WTC11 (cell line): ENCODE results near the gene RADIL. TPM values are rescaled to one million over a fixed set of nuclear protein-coding genes. Genes with fewer than 3 reads are reported as not detected.
A peak's percentile ranks its signal among the peaks of the same experiment; 100 is the strongest.

Source experiments
- ATAC-seq: fragments of 200-7000 bp; cut with Tn5 transposase; 2 replicates; pipeline ENCODE4 v1.10.0; 2021; ENCODE audit warnings: mild to moderate bottlenecking, moderate library complexity
- CTCF ChIA-PET: fragments of 300-600 bp; sonication (Branson Sonifier 250); formaldehyde crosslinking; loops from one replicate; lab custom pipeline; 2021; ENCODE audit warnings: antibody characterized with exemption; lab: Charles Lee
- POLR2A ChIA-PET: fragments of 350-600 bp; sonication (Branson Sonifier 250); formaldehyde crosslinking; loops from one replicate; lab custom pipeline; 2021; ENCODE audit warnings: antibody characterized with exemption; lab: Charles Lee
- DNase-seq: peaks from one replicate; pipeline ENCODE4 v3.0.0; 2021; ENCODE audit warnings: low spot score
- H3K27ac Mint-ChIP-seq: 2 replicates; pipeline ENCODE4 v1.8.0; 2021; ENCODE audit warnings: mixed read lengths
- H3K27me3 Mint-ChIP-seq: 2 replicates; pipeline ENCODE4 v1.8.0; 2021; ENCODE audit warnings: low read depth, mild to moderate bottlenecking, moderate library complexity, mixed read lengths
- H3K36me3 Mint-ChIP-seq: 2 replicates; pipeline ENCODE4 v1.8.0; 2021; ENCODE audit warnings: mixed read lengths
- H3K4me1 Mint-ChIP-seq: 2 replicates; pipeline ENCODE4 v1.8.0; 2022; ENCODE audit warnings: mixed read lengths
- H3K4me3 Mint-ChIP-seq: 2 replicates; pipeline ENCODE4 v1.8.0; 2021; ENCODE audit warnings: mild to moderate bottlenecking, moderate library complexity, mixed read lengths
- H3K9me3 Mint-ChIP-seq: 2 replicates; pipeline ENCODE4 v1.8.0; 2021; ENCODE audit warnings: mixed read lengths
- ATF6 ChIP-seq: sonication (generic); formaldehyde crosslinking; IDR thresholded peaks from 2 replicates; pipeline ENCODE4 v1.8.1; 2023; ENCODE audit warnings: mild to moderate bottlenecking, missing genetic modification reagents
- CREM ChIP-seq: sonication (generic); formaldehyde crosslinking; IDR thresholded peaks from 2 replicates; pipeline ENCODE4 v1.8.1; 2022; ENCODE audit warnings: mild to moderate bottlenecking, missing genetic modification reagents, moderate library complexity
- FOXK1 ChIP-seq: sonication (generic); formaldehyde crosslinking; IDR thresholded peaks from 2 replicates; pipeline ENCODE4 v1.8.0; 2022; ENCODE audit warnings: mild to moderate bottlenecking, moderate library complexity, missing genetic modification reagents
- FOXP1 ChIP-seq: sonication (generic); formaldehyde crosslinking; IDR thresholded peaks from 2 replicates; pipeline ENCODE4 v1.8.0; 2022; ENCODE audit warnings: missing genetic modification reagents, mild to moderate bottlenecking, moderate library complexity, borderline replicate concordance
- KAT7 ChIP-seq: sonication (generic); formaldehyde crosslinking; IDR thresholded peaks from 2 replicates; pipeline ENCODE4 v1.8.1; 2023; ENCODE audit warnings: missing genetic modification reagents, mild to moderate bottlenecking, borderline replicate concordance
- MXD4 ChIP-seq: fragments of 250-450 bp; sonication (Bioruptor Pico); IDR thresholded peaks from 2 replicates; pipeline ENCODE4 v1.8.0; 2021; ENCODE audit warnings: mild to moderate bottlenecking, moderate library complexity, borderline replicate concordance
- NFATC4 ChIP-seq: fragments of 250-450 bp; sonication (Bioruptor Pico); IDR thresholded peaks from 2 replicates; pipeline ENCODE4 v1.9.0; 2021; ENCODE audit warnings: mild to moderate bottlenecking
- NR1H2 ChIP-seq: sonication (generic); formaldehyde crosslinking; IDR thresholded peaks from 2 replicates; pipeline ENCODE4 v1.9.0; 2021; ENCODE audit warnings: mild to moderate bottlenecking, moderate library complexity, missing genetic modification reagents
- ZBTB21 ChIP-seq: sonication (generic); formaldehyde crosslinking; IDR thresholded peaks from 2 replicates; pipeline ENCODE4 v1.8.1; 2023; ENCODE audit warnings: mild to moderate bottlenecking, missing genetic modification reagents, borderline replicate concordance
- ZNF263 ChIP-seq: sonication (generic); formaldehyde crosslinking; IDR thresholded peaks from 2 replicates; pipeline ENCODE4 v1.8.1; 2022; ENCODE audit warnings: low read depth, mild to moderate bottlenecking, moderate library complexity, missing genetic modification reagents
- total RNA-seq: library from RNA; stranded (reverse); gene quantifications from 3 replicates; pipeline ENCODE4 v1.2.3, GENCODE V29; 2021
- TF ChIP-seq, protein P1 (sequence below): fragments of 250-450 bp; sonication (Bioruptor Pico); IDR thresholded peaks from 2 replicates; pipeline ENCODE4 v1.9.0; 2021; ENCODE audit warnings: moderate library complexity, mild to moderate bottlenecking, inconsistent platforms, borderline replicate concordance
- TF ChIP-seq, protein P2 (sequence below): sonication (generic); formaldehyde crosslinking; IDR thresholded peaks from 2 replicates; pipeline ENCODE4 v1.8.1; 2022; ENCODE audit warnings: low read depth, mild to moderate bottlenecking, moderate library complexity, missing genetic modification reagents, borderline replicate concordance
- TF ChIP-seq, protein P3 (sequence below): sonication (generic); formaldehyde crosslinking; IDR thresholded peaks from 2 replicates; pipeline ENCODE4 v1.8.0; 2023; ENCODE audit warnings: mild to moderate bottlenecking, missing genetic modification reagents
- TF ChIP-seq, protein P4 (sequence below): sonication (generic); formaldehyde crosslinking; IDR thresholded peaks from 2 replicates; pipeline ENCODE4 v1.8.1; 2023; ENCODE audit warnings: mild to moderate bottlenecking, missing genetic modification reagents

RADIL gene
- total RNA-seq, 1 experiment from 2014 or later = 11.1 TPM

GRCh38 chr7:4801839-4802231 is 81.7 kb downstream of the RADIL start:
- ATAC-seq = no peak
- CTCF ChIA-PET = interaction anchor here (1.0 to 2.6 kb wide), 3 partner anchors 9 to 82 kb away, joined by 3 to 34 read pairs (median 9); partner anchors contain the start of gene RADIL
- Mint-ChIP-seq H3K4me3 (no peak overlapping the region), H3K36me3 (no peaks in the 10 kb centered on the region)
- TF ChIP-seq, protein P1, sequence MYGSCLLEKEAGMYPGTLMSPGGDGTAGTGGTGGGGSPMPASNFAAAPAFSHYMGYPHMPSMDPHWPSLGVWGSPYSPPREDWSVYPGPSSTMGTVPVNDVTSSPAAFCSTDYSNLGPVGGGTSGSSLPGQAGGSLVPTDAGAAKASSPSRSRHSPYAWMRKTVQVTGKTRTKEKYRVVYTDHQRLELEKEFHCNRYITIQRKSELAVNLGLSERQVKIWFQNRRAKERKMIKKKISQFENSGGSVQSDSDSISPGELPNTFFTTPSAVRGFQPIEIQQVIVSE (CRISPR knock-in tag) = no peak
- TF ChIP-seq FOXP1 (CRISPR knock-in tag) = no peak
- TF ChIP-seq NFATC4 (CRISPR knock-in tag) = no peak
- TF ChIP-seq CREM = no peak
- TF ChIP-seq NR1H2 (CRISPR knock-in tag) = no peak
- TF ChIP-seq ZBTB21 (CRISPR knock-in tag) = no peak
- TF ChIP-seq KAT7 (CRISPR knock-in tag) = no peak
- TF ChIP-seq ZNF263 (CRISPR knock-in tag) = no peak
- TF ChIP-seq, protein P2, sequence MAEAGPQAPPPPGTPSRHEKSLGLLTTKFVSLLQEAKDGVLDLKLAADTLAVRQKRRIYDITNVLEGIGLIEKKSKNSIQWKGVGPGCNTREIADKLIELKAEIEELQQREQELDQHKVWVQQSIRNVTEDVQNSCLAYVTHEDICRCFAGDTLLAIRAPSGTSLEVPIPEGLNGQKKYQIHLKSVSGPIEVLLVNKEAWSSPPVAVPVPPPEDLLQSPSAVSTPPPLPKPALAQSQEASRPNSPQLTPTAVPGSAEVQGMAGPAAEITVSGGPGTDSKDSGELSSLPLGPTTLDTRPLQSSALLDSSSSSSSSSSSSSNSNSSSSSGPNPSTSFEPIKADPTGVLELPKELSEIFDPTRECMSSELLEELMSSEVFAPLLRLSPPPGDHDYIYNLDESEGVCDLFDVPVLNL (CRISPR knock-in tag) = no peak
- no peak for TF ChIP-seq ATF6 (CRISPR knock-in tag)
- TF ChIP-seq, all 79 proteins: peak for 0
- H3K4me1 Mint-ChIP-seq = peaks cover 4% of the 10 kb centered on the region
- H3K27ac Mint-ChIP-seq = no peak overlapping the region
- peaks cover 4% of the 10 kb centered on the region for H3K27me3 Mint-ChIP-seq
- POLR2A ChIA-PET = no interaction called here
- DNase-seq = no peak
- no peaks in the 10 kb centered on the region for H3K9me3 Mint-ChIP-seq

DNA sequence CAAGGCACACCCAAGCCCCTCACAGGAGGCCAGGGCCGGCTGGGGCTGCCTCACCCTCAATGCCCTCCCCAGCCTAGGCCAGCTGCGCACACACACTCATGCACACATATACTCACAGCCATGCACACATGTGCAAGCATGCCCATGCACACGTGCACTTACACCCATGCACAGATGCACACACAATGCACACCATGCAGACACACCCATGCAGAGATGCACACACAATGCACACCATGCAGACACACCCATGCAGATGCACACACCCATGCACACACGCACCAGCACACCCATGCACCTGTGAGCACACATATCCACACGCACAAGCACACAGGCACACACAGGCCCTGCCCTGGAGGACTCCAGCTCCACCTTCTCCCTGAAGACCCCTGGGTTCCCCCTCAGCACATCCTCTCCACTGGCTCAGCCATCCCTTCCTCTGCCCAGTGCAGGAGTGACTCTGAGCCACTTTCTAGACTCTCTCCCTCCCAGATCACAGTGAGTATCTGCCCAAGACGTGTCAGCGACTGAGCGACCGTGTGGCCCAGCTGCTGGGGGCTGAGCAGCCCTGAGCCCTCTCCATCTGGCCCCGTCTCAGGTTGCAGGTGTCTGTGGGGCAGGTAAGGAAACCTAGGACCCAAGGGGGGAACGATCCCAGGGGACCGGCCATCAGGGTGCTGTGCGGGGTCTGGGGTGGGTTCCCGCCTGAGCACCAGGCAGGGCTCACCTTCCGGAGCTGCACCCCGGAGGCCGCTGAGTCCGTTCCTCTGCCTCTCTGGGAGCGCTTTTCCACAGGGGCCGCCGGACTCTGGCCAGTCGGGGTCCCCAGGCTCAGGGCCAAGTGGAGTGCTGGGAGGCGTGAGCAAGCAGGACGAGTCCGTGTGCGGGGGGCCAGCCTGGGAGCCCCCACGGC is 82.3 kb downstream of the RADIL start:
- TF ChIP-seq, protein P3, sequence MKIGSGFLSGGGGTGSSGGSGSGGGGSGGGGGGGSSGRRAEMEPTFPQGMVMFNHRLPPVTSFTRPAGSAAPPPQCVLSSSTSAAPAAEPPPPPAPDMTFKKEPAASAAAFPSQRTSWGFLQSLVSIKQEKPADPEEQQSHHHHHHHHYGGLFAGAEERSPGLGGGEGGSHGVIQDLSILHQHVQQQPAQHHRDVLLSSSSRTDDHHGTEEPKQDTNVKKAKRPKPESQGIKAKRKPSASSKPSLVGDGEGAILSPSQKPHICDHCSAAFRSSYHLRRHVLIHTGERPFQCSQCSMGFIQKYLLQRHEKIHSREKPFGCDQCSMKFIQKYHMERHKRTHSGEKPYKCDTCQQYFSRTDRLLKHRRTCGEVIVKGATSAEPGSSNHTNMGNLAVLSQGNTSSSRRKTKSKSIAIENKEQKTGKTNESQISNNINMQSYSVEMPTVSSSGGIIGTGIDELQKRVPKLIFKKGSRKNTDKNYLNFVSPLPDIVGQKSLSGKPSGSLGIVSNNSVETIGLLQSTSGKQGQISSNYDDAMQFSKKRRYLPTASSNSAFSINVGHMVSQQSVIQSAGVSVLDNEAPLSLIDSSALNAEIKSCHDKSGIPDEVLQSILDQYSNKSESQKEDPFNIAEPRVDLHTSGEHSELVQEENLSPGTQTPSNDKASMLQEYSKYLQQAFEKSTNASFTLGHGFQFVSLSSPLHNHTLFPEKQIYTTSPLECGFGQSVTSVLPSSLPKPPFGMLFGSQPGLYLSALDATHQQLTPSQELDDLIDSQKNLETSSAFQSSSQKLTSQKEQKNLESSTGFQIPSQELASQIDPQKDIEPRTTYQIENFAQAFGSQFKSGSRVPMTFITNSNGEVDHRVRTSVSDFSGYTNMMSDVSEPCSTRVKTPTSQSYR (CRISPR knock-in tag) = no peak
- TF ChIP-seq MXD4 (CRISPR knock-in tag) (no peak), FOXK1 (CRISPR knock-in tag) (no peak)
- TF ChIP-seq, protein P4, sequence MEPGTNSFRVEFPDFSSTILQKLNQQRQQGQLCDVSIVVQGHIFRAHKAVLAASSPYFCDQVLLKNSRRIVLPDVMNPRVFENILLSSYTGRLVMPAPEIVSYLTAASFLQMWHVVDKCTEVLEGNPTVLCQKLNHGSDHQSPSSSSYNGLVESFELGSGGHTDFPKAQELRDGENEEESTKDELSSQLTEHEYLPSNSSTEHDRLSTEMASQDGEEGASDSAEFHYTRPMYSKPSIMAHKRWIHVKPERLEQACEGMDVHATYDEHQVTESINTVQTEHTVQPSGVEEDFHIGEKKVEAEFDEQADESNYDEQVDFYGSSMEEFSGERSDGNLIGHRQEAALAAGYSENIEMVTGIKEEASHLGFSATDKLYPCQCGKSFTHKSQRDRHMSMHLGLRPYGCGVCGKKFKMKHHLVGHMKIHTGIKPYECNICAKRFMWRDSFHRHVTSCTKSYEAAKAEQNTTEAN = no peak
- ChIA-PET CTCF (interaction anchor here (0.6 to 2.6 kb wide), 6 partner anchors 9 to 83 kb away, joined by 3 to 34 read pairs (median 4); partner anchors contain the start of gene RADIL), POLR2A (no interaction called here)
- H3K27ac Mint-ChIP-seq = peak overlapping the region; percentile 41
- no peak for ATAC-seq
- peaks cover 4% of the 10 kb centered on the region for H3K4me1 Mint-ChIP-seq
- H3K36me3 Mint-ChIP-seq = no peaks in the 10 kb centered on the region
- H3K27me3 Mint-ChIP-seq = no peaks in the 10 kb centered on the region; the same call in 1 of the 2 replicates
- H3K9me3 Mint-ChIP-seq = no peaks in the 10 kb centered on the region
- no peak for DNase-seq
- no peak overlapping the region for H3K4me3 Mint-ChIP-seq
